KG1 (cell line): Measurements from ENCODE around the gene SCN8A.
"Not testable (repeated sequence)": the region's sequence is repeated elsewhere in the genome, so short reads cannot be mapped to it uniquely, and the experiment has no call there.

ENCODE experiments used
- DNase-seq: peaks from one replicate; lab custom pipeline; 2025; lab: John Stamatoyannopoulos, UW

Gene SCN8A

DNA sequence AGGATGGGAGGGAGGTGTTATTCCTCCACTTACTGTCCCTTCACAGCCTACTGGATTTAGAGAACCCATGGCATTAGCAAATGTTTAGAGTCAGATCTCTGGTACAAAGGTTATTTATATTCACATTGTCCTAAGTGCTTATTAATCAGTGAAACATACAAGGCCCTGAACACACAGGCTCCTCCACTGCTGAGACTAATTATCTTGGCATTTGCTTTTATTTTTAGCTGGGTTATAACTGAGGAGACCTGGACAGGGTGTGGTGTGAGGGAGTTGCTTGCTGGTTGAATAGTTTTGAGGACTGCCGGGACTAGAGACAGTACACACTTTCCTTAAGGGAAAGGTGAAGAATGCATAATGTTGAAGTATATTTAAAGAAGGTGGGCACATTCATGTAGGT, 180.0 kb downstream of the SCN8A start:
- no peak for DNase-seq

DNA sequence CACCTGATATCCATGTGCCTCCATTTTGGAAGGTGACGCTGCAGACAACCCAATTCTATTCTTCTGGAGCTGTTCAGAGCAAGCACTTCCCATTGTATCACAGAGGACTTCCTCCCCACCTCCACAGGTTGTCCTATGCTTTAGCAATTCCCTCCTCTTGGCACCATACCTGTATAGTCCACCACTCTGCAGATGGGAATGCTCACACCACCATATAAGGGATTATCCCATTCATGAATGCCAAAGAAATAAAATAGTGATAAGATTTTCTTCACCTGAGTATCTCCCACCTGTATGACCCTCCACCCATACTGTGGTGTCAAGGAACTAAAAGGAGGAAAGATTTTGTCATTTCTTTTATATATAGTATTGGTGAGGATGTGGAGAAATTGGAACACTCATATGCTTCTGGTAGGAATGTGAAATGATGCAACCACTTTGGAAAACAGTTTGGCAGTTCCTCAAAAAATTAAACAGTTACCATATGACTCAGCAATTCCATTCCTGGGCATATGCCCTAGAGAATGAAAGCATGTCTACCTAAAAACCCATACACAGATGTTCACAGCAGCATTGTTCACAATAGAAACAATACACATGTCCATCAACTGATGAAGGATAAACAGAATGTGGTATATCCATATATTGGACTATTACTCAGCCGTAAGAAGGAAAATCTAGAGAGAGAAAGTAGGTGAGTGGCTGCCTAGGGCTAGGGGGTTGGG, 182.3 kb downstream of the SCN8A start:
- DNase-seq = no peak

DNA sequence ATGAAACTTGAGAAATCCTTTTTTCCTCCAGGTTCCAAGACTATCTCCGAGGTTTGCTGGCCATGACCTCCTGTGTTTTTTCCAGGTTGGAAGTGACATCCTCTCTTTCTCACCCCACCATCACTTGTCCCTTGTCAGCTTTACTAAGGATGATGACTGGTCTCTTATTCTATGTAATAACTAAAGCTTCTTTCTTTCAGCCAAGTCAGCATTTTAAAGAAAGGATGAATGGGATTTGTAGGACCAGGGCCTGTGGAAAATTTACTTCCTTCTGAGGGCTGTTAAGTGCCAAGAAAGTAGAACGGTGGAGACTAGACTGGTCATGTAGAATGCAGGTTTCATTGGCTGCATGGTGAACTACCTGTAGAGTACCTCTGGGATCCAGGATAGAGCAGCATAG, 183.9 kb downstream of the SCN8A start:
- DNase-seq = no peak

DNA sequence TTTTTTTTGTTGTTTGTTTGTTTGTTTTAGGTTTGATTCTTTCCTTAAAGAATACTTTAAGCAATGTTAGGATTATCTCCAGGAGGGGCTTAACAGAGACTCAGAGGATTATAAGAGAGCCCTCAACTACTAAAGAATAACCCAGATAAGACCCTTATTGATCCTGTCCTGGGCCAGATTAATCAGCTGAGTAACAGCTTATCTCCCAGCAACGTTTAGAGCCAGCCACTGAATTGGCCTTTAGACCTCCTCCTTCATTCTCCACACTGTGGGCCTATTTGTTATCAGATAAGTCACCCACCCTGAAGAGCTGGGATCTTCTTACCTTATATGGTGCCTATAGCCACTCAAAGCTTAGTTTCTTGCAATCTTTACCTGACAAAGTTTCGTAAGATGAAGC, 186.4 kb downstream of the SCN8A start:
- DNase-seq = no peak

DNA sequence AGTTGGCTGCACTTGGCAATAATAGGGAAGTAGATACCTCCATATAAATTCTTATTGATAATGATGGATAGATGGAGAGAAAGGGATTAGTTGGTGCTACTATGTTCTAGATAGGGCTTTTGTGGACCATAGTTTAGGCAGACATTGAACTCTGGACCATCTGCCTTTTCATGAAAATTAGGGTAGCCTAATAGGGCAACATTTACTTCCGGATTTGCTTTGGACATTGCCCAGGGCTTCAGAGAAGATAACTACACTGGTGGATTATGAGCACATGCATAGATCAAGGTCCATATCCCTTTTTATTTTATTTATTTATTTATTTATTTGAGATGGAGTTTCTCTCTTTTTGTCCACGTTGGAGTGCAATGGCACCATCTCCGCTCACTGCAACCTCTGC, 186.9 kb downstream of the SCN8A start:
- no peak for DNase-seq

DNA sequence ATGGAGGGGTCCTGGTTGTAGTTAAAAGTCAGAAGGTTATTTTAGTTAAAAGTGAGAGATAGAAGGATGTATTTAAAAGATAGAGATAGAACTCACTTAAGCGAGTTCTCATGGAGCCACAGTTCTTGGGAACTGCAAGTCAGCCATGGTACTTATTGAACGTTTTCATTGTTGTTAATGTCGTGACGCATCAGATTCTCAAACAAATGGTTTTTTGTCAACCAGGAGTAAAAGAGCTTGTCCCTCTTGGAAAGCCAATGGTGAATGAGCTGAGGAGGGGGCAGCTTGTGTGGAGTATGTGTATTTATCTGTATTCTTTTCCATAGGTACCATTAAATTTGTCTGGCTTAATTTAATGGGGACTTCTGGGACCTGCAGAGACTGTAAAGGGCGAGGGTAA, 188.8 kb downstream of the SCN8A start:
- no peak for DNase-seq

DNA sequence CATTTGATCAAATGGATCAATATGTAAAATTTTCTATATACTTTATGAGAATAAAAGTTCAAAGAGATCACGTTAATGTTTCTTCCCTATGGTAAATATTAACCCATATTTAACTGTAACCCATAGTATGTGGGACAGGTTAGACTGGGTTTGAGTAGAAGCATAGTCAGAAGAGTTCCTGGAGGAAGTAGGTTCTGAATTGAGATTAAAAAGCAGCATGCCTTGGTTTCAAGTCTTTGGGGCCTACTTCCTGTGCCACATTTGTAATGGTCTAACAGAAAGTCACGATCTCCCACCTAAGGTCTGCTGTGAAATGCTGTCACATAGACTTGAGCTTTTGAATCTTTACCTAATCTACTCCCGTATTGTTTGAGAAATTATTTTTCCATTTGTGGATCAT, 193.7 kb downstream of the SCN8A start:
- DNase-seq = no peak

DNA sequence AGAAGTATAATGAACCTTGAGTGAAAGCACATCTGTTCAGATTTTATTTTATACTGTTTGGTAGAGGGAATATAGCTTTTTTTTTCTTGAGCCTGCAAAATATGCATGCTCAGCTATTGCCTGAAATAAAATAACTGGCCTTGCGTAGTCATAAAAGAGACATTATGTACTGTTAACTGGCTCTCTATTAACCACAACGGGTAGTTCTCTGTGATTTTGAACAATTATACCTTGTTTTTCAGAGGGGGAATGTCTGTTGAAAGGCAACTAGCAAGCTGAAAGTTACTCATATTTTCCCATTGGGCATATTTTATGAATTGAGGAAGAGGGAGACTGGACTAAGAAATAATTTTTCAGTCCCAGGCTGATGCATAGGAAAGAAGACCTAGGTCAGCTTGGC, 194.9 kb downstream of the SCN8A start:
- no peak for DNase-seq

DNA sequence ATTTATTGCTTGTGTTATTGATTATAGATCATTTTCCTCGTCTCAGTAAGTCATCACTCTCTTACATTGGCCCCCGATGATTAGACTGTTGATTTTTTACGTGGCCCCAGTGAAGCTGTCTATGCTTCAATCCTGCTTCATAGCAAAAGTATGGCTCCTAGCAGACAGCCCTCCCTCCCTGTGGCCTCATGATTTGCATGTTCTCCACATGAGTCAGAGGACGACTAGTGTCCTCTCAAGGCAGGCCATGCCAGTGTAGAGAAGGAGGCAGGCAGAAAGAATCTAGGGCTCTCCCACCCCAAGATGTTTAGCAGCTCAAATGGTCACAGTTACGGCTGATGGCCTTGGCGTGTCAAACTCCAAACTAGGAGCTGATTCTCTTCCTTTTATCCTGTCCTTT, 197.8 kb downstream of the SCN8A start:
- DNase-seq = no peak

DNA sequence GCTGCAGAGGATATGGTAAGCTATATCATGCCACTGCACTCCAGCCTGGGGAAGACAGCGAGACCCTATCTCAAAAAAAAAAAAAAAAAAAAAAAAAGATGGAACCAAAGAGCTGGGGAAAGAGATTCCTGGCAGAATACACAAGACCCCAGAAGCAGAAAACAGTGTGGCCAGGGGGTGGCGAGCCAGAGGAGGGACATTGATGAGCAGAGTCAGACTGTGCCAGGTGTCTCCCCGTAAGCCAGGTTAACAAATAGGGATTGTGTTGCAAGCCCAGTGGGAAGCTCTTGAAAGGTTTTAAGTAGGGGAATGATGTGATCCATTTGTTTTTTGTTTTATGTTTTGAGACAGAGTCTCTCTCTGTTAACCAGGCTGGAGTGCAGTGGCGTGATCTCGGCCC, 201.4 kb downstream of the SCN8A start:
- DNase-seq = no peak

DNA sequence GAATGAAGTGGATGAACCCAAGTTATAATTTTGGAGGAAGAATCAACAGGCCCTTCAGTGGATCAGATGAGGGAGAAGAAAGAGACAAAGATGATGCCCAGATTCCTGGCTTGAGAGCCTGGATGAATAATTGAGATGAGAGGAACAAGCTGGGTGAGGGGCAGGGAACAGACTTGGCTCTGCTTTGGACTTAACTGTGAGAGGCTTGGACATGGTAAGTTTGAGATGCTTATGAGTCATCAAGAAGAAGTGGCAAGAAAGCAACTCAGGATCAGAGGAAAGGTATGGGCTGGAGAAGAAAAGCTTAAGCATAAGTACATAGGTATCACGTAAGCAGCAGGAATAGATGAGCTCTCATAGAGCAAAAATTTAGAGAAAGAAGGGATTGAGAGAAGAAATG, 202.2 kb downstream of the SCN8A start:
- DNase-seq = no peak

DNA sequence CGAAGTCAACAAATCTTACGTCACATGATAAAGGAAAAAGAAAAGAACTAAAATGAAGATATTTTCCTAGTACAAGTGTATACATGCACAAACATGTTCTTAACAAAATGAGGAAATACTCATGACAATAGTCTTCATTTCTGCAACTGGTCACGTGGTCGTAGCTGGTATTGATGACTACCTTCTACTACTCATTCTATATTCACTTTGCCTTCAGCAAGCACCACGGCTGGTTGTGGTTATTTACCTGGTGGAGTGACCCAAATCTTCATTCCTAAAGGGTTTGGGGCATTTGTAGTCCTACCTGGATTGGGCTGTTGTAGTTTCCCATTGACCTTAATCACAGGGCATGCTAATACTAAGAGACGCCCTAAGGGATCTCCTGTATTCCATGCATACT, 206.3 kb downstream of the SCN8A start:
- no peak for DNase-seq

DNA sequence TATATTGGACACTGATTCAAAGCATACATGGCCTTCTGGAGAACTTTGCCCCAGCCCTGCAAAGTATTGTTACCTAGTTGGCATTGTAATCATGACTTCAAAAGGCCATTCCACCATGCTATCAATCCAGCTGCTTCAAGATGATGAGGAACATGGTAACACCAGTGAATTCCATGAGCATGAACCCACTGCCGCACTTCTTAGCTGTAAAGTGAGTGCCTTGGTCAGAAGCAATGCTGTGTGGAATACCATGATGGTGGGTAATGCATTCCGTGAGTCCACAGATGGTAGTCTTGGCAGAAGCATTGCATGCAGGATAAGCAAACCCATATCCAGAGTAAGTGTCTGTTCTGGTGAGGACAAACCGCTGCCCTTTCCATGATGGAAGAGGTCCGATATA, 207.0 kb downstream of the SCN8A start:
- DNase-seq = not testable (repeated sequence)

DNA sequence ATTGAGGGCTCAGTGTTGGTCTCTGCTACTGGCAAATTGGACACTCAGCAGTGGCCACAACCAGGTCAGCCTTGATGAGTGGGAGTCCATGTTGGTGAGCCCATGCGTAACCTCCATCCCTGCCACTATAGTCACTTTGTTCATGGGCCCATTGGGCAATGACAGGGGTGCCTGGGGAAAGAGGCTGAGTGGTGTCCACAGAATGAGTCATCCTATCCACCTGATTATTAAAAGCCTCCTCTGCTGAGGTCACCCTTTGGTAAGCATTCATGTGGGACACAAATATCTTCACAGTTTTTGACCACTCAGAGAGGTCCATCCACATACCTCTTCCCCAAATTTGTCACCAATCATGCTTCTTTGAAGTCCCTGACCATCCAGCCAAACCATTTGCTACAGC, 207.5 kb downstream of the SCN8A start:
- DNase-seq = no peak

DNA sequence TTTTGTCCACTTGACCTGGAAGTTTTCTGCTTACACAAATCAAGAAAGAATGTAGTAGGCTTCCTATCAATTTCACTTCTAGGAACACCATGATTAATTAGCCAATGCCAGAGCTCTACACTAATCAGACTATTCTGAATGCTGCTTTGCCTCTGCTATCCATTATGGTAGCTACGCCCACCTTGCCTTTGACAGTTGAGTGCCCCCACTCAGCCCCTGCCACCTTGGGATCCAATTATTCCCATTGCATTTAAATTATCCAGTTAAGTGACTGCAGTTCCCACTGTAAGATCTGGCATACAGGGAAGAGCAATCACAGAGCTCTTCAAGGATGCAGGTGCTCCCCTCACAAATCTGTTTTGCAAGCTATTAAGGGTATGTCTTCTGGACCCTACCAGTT, 210.0 kb downstream of the SCN8A start:
- no peak for DNase-seq

DNA sequence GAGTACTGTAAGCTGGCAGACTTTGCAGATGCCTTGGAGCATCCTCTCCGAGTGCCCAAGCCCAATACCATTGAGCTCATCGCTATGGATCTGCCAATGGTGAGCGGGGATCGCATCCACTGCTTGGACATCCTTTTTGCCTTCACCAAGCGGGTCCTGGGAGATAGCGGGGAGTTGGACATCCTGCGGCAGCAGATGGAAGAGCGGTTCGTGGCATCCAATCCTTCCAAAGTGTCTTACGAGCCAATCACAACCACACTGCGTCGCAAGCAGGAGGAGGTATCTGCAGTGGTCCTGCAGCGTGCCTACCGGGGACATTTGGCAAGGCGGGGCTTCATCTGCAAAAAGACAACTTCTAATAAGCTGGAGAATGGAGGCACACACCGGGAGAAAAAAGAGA, 215.9 kb downstream of the SCN8A start:
- no peak for DNase-seq

DNA sequence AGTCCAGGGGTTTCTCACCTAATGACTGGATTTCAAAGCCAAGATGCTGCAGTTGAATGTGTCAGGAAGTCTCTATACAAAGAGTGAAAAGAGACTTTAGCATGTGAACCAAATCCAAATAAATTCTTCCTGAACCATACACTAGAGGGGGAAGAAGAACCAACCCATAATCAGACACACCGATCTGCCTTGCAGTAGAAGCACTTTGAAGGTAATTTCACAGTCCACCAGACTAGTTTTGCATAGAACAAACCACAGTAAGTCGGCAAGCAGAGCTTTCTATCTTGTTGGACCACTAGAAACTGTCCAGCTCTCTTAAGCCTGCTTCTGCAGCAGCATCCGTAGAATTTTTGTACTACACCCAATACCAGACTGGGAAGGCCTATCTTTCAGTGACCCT, 218.2 kb downstream of the SCN8A start:
- no peak for DNase-seq

DNA sequence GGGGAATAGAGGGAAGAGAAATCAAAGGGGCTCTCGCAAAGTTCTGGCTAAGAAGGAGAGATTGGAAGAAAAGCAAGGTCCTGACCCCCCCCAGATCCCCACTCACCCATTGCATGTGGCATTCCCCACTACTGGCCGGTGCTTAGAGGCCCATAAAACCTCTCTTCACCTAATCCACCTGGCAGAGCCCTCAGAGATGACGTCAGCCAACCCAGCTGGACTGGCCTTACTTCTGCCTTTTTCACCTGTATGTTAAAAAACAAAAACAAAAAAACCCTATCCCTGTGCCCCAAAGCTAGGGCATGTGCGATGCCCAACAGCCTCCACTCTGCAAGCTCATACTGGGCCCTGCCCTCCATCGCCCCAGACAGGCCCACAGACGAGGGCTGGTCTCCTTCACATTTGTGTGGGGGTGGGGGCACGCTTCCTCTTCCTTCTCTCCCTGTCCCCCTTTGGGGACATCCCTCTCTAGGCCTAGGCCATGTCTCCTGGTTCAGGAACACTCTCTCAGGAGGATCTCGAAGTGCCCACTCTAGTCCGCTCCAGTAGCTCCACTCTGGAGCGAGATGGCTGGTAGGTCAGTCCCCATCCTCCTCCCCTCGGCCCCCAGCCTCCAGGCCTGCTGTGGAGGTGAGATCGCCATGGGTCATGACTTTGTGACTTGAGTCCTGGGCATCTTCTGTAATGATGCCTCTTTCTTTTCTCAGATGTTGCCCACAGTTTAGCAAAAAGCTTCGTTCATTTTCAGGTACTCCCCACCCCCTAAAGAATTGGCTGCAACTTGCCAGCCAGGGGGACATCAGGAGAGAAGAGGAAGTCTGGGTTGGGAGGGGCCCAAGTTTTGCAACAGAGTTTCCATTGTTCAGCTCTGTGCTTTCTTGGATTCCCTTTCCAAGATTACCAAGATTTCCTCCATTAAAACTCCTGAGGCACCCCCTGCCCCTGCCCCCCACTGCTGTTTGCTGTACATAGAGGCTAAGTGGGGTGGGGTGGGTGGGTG, 220.5 kb downstream of the SCN8A start:
- DNase-seq = no peak

DNA sequence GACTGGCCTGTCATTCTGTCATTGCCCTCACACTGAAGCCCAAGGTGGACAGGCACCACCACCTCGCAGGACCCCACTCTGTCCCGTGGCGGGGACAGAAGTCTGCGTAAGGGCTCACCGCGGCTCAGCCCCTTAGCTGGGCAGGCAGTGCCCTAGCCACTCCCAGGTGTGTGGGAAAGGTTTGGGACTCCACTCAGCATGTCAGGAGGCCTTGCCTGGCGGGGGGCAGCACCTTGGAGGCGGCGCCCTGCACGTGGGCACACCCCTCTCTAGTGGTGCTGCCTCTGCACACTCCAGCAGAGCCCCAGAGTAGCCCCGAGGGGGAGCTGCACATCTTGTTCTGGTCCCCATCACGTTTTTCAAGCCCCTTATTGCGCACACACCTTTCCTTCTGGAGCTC, 221.8 kb downstream of the SCN8A start:
- DNase-seq = no peak

DNA sequence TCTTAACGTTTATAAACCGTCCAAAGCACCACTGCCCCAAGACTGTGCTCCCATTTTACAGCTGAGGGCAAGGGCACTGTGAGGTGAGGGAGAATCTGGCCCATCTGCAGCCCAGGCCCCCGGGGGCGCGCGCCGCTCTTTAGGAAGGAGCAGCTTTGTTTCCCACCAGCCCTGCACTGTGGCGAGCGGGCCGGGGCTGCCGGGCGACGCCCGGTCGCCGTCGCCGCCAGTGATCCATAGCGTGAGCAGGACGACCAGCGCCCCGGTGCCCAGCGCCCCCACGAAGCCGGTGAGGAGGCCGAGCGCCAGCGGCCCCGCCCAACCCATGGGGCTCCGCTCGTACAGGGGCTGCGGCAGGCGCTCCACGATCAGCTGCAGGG, 222.9 kb downstream of the SCN8A start:
- DNase-seq = no peak

DNA sequence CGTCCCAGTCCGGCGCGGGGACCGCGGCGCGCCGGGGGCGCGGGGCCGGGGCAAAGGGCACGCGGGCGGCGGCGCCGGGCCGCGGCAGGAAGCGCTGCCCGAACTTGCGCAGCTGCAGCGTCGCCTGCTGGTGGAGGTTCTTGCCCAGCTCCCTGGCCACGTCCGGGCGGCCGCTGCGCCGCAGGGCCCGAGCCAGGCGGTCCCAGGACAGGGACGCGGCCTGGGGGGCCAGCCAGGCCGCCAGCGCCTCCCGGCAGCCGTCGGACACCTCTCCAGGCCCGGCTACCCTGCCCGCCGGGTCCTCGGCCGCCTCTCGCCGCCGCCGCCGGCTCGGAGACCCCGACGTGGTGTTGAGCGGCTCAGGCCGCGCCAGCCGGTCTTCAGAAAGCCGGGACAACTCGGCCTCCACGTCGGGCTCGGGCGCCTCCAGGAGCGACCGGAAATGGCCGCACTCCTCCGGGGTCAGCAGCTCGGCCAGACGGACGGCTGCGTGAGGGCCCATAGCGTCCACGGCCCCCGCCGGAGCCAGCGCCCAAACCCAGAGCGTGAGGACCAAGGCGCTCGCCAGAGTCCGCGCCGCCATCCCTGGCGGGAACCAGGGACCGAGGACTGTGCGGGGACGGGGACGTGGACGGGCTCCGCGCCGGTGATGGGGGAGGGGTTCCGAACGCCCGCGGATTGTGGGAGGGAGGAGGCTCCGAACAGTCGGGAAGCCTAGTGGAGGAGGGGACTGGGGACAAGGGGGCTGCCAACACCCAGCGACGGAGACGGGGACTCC, 223.5 kb downstream of the SCN8A start:
- DNase-seq = no peak

DNA sequence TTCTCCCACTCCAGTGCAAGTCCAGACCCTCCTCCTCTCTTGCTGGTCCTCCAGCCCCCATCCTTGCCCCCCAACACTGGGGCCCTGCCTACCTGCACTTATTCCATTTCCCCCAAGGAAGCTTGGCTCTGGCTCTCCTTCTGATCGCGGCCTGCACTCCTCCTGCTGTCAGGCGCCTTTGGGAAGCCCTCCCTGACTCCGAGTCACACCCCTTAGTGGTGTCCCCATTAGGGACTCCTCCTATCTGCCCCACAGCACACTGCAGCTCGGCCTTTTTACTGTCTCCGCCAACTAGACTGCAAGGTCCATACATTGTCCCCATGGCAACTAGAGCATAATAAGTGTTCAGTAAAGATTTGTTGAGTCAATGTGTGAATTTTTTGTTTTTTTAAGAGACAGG, 224.5 kb downstream of the SCN8A start:
- DNase-seq = no peak
